SK-N-SH treated with all-trans-retinoic acid at 6 μM for 48 hours (cell line): ENCODE data around the gene EPB41L2.

Experiments
- ATAC-seq: fragments of 200-7000 bp; cut with Tn5 transposase; 3 replicates; pipeline ENCODE4 v1.9.1; 2020; ENCODE audit warnings: mild to moderate bottlenecking, moderate library complexity
- ARNTL ChIP-seq: fragments of 450-650 bp; formaldehyde crosslinking; IDR thresholded peaks from 2 replicates; pipeline ENCODE4 v1.5.0; 2020; ENCODE audit warnings: low read depth, mild to moderate bottlenecking, moderate library complexity, borderline replicate concordance
- BACH2 ChIP-seq: fragments of 250-450 bp; sonication (Bioruptor Pico); IDR thresholded peaks from 2 replicates; pipeline ENCODE4 v1.9.0; 2021; ENCODE audit warnings: mild to moderate bottlenecking, borderline replicate concordance
- CSDC2 ChIP-seq: fragments of 250-450 bp; sonication (Bioruptor Pico); IDR thresholded peaks from 2 replicates; pipeline ENCODE4 v1.5.0; 2020; ENCODE audit warnings: mild to moderate bottlenecking, moderate library complexity
- ESRRG ChIP-seq: fragments of 250-450 bp; sonication (Bioruptor Pico); IDR thresholded peaks from 2 replicates; pipeline ENCODE4 v1.6.1; 2021; ENCODE audit warnings: mild to moderate bottlenecking
- GLIS3 ChIP-seq: fragments of 250-450 bp; sonication (Bioruptor Pico); IDR thresholded peaks from 2 replicates; pipeline ENCODE4 v1.5.0; 2020; ENCODE audit warnings: mild to moderate bottlenecking, moderate library complexity
- ISL1 ChIP-seq: fragments of 250-450 bp; sonication (Bioruptor Pico); IDR thresholded peaks from 2 replicates; pipeline ENCODE4 v2.1.2; 2022; ENCODE audit warnings: mild to moderate bottlenecking, moderate library complexity
- OSR1 ChIP-seq: fragments of 250-450 bp; sonication (Bioruptor Pico); IDR thresholded peaks from 2 replicates; pipeline ENCODE4 v1.8.0; 2022; ENCODE audit warnings: moderate library complexity, mild to moderate bottlenecking, inconsistent platforms
- POU6F1 ChIP-seq: fragments of 250-450 bp; sonication (Bioruptor Pico); IDR thresholded peaks from 2 replicates; pipeline ENCODE4 v1.8.0; 2021; ENCODE audit warnings: low read depth, mild to moderate bottlenecking, moderate library complexity, borderline replicate concordance
- RARB ChIP-seq: fragments of 250-450 bp; sonication (Bioruptor Pico); IDR thresholded peaks from 2 replicates; pipeline ENCODE4 v1.8.0; 2021; ENCODE audit warnings: mild to moderate bottlenecking, moderate library complexity
- SNAI2 ChIP-seq: fragments of 250-450 bp; sonication (Bioruptor Pico); IDR thresholded peaks from 2 replicates; pipeline ENCODE4 v1.5.0; 2020; ENCODE audit warnings: mild to moderate bottlenecking, moderate library complexity
- TCF4 ChIP-seq: fragments of 250-450 bp; sonication (Bioruptor Pico); IDR thresholded peaks from 2 replicates; pipeline ENCODE4 v1.8.0; 2021; ENCODE audit warnings: mild to moderate bottlenecking, moderate library complexity, borderline replicate concordance
- TOX ChIP-seq: fragments of 250-450 bp; sonication (Bioruptor Pico); IDR thresholded peaks from 2 replicates; pipeline ENCODE4 v1.8.0; 2021; ENCODE audit warnings: mild to moderate bottlenecking, moderate library complexity, borderline replicate concordance
- ZC3H10 ChIP-seq: fragments of 250-450 bp; sonication (Bioruptor Pico); IDR thresholded peaks from 2 replicates; pipeline ENCODE4 v1.5.1; 2021; ENCODE audit warnings: mild to moderate bottlenecking, moderate library complexity
- ZFP3 ChIP-seq: fragments of 250-450 bp; sonication (Bioruptor Pico); IDR thresholded peaks from 2 replicates; pipeline ENCODE4 v1.5.0; 2020; ENCODE audit warnings: mild to moderate bottlenecking, moderate library complexity
- ZFP30 ChIP-seq: fragments of 450-650 bp; formaldehyde crosslinking; IDR thresholded peaks from 2 replicates; pipeline ENCODE4 v1.5.0; 2022; ENCODE audit warnings: mild to moderate bottlenecking, moderate library complexity
- ZNF565 ChIP-seq: fragments of 450-650 bp; formaldehyde crosslinking; conservative IDR thresholded peaks from 2 replicates; pipeline ENCODE4 v1.5.0; 2020; ENCODE audit warnings: low read depth, mild to moderate bottlenecking, moderate library complexity
- ZNF70 ChIP-seq: fragments of 450-650 bp; formaldehyde crosslinking; IDR thresholded peaks from 2 replicates; pipeline ENCODE4 v1.5.0; 2020; ENCODE audit warnings: mild to moderate bottlenecking, moderate library complexity
- ZNF8 ChIP-seq: fragments of 450-650 bp; formaldehyde crosslinking; IDR thresholded peaks from 2 replicates; pipeline ENCODE4 v1.5.0; 2020; ENCODE audit warnings: mild to moderate bottlenecking, moderate library complexity
- TF ChIP-seq, protein P1 (sequence below): fragments of 250-450 bp; sonication (Bioruptor Pico); IDR thresholded peaks from 2 replicates; pipeline ENCODE4 v1.5.0; 2020; ENCODE audit warnings: mild to moderate bottlenecking, moderate library complexity
- TF ChIP-seq, protein P2 (sequence below): fragments of 250-450 bp; sonication (Bioruptor Pico); IDR thresholded peaks from 2 replicates; pipeline ENCODE4 v1.5.1; 2021; ENCODE audit warnings: mild to moderate bottlenecking, moderate library complexity

EPB41L2 gene

DNA sequence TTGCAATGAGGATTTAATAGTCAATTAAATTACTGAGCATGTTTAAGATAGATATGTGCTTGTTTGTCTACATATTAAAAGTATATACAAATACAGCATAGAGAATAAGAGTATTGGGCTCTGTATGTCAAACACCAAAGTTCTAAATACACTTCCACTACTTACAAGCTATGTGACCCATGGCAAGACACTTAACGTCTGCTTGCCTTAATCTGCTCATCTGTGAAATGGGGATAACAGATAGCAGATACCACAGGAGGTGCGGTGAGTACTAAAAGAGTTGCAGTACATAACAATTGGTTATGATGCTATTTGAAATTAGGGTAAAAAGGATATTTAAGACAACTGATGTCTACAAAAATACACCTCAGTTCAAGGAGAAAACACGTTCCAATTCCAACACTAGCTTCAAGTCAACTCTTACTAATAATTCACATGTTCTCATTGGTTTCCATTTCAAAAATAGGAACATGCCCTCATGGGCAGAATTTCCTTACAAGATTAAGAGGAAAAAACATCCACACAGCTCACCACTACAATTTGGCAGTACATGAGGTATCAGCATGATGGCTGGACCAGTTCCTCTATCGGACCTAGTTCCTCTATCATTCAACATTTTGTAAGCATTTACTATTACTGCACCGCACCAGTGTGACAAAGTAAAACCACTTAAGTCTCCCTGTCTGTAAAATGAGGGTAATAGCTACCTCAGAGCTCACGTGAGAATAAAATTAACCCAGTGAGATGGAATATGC is 134.7 kb downstream of the EPB41L2 start (continued):
- TF ChIP-seq, protein P1, sequence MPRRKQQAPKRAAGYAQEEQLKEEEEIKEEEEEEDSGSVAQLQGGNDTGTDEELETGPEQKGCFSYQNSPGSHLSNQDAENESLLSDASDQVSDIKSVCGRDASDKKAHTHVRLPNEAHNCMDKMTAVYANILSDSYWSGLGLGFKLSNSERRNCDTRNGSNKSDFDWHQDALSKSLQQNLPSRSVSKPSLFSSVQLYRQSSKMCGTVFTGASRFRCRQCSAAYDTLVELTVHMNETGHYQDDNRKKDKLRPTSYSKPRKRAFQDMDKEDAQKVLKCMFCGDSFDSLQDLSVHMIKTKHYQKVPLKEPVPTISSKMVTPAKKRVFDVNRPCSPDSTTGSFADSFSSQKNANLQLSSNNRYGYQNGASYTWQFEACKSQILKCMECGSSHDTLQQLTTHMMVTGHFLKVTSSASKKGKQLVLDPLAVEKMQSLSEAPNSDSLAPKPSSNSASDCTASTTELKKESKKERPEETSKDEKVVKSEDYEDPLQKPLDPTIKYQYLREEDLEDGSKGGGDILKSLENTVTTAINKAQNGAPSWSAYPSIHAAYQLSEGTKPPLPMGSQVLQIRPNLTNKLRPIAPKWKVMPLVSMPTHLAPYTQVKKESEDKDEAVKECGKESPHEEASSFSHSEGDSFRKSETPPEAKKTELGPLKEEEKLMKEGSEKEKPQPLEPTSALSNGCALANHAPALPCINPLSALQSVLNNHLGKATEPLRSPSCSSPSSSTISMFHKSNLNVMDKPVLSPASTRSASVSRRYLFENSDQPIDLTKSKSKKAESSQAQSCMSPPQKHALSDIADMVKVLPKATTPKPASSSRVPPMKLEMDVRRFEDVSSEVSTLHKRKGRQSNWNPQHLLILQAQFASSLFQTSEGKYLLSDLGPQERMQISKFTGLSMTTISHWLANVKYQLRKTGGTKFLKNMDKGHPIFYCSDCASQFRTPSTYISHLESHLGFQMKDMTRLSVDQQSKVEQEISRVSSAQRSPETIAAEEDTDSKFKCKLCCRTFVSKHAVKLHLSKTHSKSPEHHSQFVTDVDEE = no peak
- TF ChIP-seq, all 23 proteins: peak for 0

GRCh38 chr6:130927305-130927704 is 135.7 kb downstream of the EPB41L2 start:
- no peak for ATAC-seq
- no peak for TF ChIP-seq ZFP3 (CRISPR knock-in tag)
- no peak for TF ChIP-seq GLIS3 (CRISPR knock-in tag)
- TF ChIP-seq ZFP30 (CRISPR knock-in tag) = no peak
- TF ChIP-seq, protein P2, sequence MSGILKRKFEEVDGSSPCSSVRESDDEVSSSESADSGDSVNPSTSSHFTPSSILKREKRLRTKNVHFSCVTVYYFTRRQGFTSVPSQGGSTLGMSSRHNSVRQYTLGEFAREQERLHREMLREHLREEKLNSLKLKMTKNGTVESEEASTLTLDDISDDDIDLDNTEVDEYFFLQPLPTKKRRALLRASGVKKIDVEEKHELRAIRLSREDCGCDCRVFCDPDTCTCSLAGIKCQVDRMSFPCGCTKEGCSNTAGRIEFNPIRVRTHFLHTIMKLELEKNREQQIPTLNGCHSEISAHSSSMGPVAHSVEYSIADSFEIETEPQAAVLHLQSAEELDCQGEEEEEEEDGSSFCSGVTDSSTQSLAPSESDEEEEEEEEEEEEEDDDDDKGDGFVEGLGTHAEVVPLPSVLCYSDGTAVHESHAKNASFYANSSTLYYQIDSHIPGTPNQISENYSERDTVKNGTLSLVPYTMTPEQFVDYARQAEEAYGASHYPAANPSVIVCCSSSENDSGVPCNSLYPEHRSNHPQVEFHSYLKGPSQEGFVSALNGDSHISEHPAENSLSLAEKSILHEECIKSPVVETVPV (CRISPR knock-in tag) = no peak
- no peak for TF ChIP-seq ZNF70 (CRISPR knock-in tag)
- TF ChIP-seq ZNF8 (CRISPR knock-in tag) = no peak

DNA sequence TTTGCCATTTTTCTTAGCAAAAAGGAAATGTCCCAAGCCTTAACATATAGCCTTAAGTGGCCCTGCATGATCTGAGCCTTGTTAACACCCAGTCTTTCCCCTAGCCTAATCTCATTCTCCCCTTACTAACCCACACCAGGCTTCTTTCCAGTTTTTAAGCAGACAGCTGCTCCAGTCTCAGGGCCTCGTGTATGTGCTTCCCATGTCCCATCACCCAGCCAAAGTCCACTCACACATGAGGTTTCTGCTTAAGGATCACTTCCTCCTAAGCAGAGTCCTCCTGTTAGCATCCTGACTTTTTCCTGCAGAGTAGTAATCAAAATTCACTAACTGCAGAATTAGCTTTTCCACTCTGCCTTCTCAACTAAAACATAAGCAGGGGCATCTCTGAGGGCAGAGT is 139.7 kb downstream of the EPB41L2 start:
- ATAC-seq = no peak
- TF ChIP-seq ZC3H10 (CRISPR knock-in tag) (no peak), TCF4 (CRISPR knock-in tag) (no peak), ARNTL (CRISPR knock-in tag) (no peak), RARB (CRISPR knock-in tag) (no peak), ZNF70 (CRISPR knock-in tag) (no peak), ISL1 (no peak), CSDC2 (no peak), BACH2 (CRISPR knock-in tag) (no peak), ZNF565 (no peak), ZNF8 (CRISPR knock-in tag) (no peak)
- TF ChIP-seq, protein P2 (CRISPR knock-in tag) = no peak
- TF ChIP-seq, protein P1 = no peak

DNA sequence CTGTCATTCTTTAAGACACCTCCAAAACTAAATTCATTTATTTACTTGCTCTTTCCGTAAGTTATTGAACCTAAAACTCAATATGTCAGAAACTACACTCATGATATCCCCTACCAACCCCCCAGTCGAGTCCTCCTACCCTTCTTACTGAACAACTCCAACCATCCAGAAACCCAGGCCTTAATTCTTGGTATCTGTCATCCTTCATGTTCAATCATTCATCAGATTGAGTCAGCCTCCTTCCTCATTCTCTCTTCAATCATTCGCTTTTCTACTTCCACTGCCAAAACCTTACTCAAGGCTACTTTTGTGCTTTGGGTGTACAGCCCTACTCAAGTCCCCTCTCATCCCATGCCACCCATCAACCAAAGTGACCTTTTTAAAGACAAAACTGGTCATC is 140.1 kb downstream of the EPB41L2 start:
- no peak for ATAC-seq
- TF ChIP-seq OSR1 (CRISPR knock-in tag) (no peak), GLIS3 (CRISPR knock-in tag) (no peak), POU6F1 (CRISPR knock-in tag) (no peak), ZNF8 (CRISPR knock-in tag) (no peak), TOX (CRISPR knock-in tag) (no peak), BACH2 (CRISPR knock-in tag) (no peak), RARB (CRISPR knock-in tag) (no peak), SNAI2 (CRISPR knock-in tag) (no peak), TCF4 (CRISPR knock-in tag) (no peak), ESRRG (no peak)
- TF ChIP-seq, protein P2 (CRISPR knock-in tag) = no peak
